Sigmoid colon (tissue), 4 donors: ENCODE results near the gene MACROD2.

Source experiments
- CTCF ChIP-seq, 4 experiments: fragments of 450-650 bp in 3 of 4; fragments of 200-600 bp in 1 of 4; IDR thresholded peaks; one replicate each; pipeline ENCODE4 v1.5.1; 2016 to 2019; ENCODE audit warnings: antibody characterized with exemption in 4 of 4, mild to moderate bottlenecking in 3 of 4, moderate library complexity in 2 of 4
- POLR2A ChIP-seq, 2 donors: fragments of 450-650 bp; IDR thresholded peaks; one replicate each; pipeline ENCODE4 v1.6.1; 2016; ENCODE audit warnings: antibody characterized with exemption in 2 of 2, mild to moderate bottlenecking in 2 of 2, moderate library complexity in 2 of 2
- POLR2AphosphoS5 ChIP-seq, 4 donors: sonication (generic); formaldehyde crosslinking; IDR thresholded peaks; one replicate each; pipeline ENCODE4 v1.6.1; 2017; ENCODE audit warnings: antibody characterized with exemption in 4 of 4

DNA sequence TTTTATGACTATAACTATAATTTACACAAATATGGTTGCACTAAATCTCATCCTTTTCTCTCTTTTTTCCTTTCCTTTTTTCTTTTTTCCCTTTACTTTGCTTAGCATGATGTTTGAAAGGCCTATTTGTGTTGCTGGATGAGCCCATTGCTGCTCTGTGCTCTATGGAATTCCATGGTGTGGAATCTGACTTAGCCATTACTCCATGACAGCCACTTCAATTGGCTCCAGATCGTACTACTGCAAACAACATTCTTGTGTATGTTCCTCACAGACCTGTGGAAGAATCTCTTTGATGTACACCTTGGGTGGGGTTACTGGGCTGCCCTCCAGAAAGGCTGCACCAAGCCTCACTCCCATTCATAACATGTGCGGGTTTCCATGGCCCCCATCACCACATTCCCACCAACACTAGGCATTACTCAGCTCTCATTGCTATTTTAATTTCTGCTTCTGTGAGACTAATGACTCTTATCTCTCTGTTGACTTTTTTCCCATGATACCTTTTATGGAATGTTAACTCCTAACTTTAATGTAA is 1598.9 kb downstream of the MACROD2 start:
- TF ChIP-seq POLR2A (IDR thresholded peaks at IDR 0.05), result no peak
- no peak for TF ChIP-seq CTCF (IDR thresholded peaks at IDR 0.05)
- TF ChIP-seq POLR2AphosphoS5 (IDR thresholded peaks at IDR 0.05), result no peak
